Esophagus squamous epithelium (tissue), 4 donors: ENCODE results near the gene RELT.

Source experiments
- POLR2A ChIP-seq, 4 donors: fragments of 450-650 bp; IDR thresholded peaks; one replicate each; pipeline ENCODE4 v1.6.1; 2017; ENCODE audit warnings: antibody characterized with exemption in 4 of 4, mild to moderate bottlenecking in 4 of 4, moderate library complexity in 3 of 4
- TF ChIP-seq, protein P1 (sequence below), 6 experiments: fragments of 450-650 bp in 4 of 6; fragments of 200-600 bp in 2 of 6; sonication (generic) in 2 of 6; IDR thresholded peaks; one replicate each; pipeline ENCODE4 v1.5.1; 2016 to 2019; ENCODE audit warnings: antibody characterized with exemption in 6 of 6, mild to moderate bottlenecking in 4 of 6, moderate library complexity in 4 of 6

DNA sequence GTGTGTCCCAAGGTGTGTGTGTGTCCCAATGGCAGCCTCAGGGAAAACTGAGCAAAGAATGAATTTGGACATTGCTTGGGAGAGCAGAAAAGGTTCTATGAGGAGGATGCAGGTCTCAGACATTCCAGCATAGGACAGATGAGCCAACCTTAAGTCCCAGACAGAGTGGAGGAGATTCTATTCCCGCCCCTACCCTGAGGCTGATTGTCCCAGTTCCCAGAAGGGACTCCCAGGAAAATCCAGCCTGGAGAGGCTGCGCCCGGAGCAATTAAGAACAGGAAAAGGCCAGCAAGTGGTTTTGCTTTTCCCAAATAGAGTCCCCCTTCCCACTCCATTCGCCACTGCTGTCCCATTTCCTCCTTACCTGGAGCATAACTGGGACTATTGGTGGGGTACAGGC lies 54.1 kb downstream of the RELT start:
- no peak for TF ChIP-seq POLR2A (IDR thresholded peaks at IDR 0.05)
- TF ChIP-seq, protein P1, sequence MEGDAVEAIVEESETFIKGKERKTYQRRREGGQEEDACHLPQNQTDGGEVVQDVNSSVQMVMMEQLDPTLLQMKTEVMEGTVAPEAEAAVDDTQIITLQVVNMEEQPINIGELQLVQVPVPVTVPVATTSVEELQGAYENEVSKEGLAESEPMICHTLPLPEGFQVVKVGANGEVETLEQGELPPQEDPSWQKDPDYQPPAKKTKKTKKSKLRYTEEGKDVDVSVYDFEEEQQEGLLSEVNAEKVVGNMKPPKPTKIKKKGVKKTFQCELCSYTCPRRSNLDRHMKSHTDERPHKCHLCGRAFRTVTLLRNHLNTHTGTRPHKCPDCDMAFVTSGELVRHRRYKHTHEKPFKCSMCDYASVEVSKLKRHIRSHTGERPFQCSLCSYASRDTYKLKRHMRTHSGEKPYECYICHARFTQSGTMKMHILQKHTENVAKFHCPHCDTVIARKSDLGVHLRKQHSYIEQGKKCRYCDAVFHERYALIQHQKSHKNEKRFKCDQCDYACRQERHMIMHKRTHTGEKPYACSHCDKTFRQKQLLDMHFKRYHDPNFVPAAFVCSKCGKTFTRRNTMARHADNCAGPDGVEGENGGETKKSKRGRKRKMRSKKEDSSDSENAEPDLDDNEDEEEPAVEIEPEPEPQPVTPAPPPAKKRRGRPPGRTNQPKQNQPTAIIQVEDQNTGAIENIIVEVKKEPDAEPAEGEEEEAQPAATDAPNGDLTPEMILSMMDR (IDR thresholded peaks at IDR 0.05) = no peak
